Eye (tissue), 1 donor: Measurements from ENCODE around the gene MTUS2.
A peak's percentile ranks its signal among the peaks of the same experiment; 100 is the strongest.

Experiments used
- DNase-seq: peaks from one replicate; pipeline ENCODE4 v3.0.0-alpha.2; 2015

The MTUS2 gene

GRCh38 chr13:29255567-29255966 is 435.4 kb downstream of the MTUS2 start:
- DNase-seq, result peak; percentile 20

GRCh38 chr13:29260684-29261083 is 440.5 kb downstream of the MTUS2 start:
- DNase-seq, result no peak

GRCh38 chr13:29266261-29266660 is 446.1 kb downstream of the MTUS2 start:
- no peak for DNase-seq

- DNase-seq, result peak; percentile 15
These were observed 446.9 kb downstream of the MTUS2 start for GRCh38 chr13:29266756-29267733.

GRCh38 chr13:29270271-29270985 is 450.3 kb downstream of the MTUS2 start:
- DNase-seq, result peak; percentile 40

- DNase-seq, result no peak
These were observed 451.5 kb downstream of the MTUS2 start for GRCh38 chr13:29271606-29272005.

- peak; percentile 37 for DNase-seq
These were observed 459.5 kb downstream of the MTUS2 start for GRCh38 chr13:29279356-29280254.

GRCh38 chr13:29281932-29282495 is 461.9 kb downstream of the MTUS2 start:
- no peak for DNase-seq

GRCh38 chr13:29284726-29285125 is 464.6 kb downstream of the MTUS2 start:
- no peak for DNase-seq

GRCh38 chr13:29287237-29287636 is 467.1 kb downstream of the MTUS2 start:
- DNase-seq, result no peak

GRCh38 chr13:29292045-29292444 is 471.9 kb downstream of the MTUS2 start:
- DNase-seq, result peak; percentile 12

- no peak for DNase-seq
These were observed 474.7 kb downstream of the MTUS2 start for GRCh38 chr13:29294821-29295220.

- DNase-seq, result no peak
These were observed 480.9 kb downstream of the MTUS2 start for GRCh38 chr13:29301027-29301426.

- no peak for DNase-seq
These were observed 484.0 kb downstream of the MTUS2 start for GRCh38 chr13:29304148-29304547.

GRCh38 chr13:29310806-29311205 is 490.7 kb downstream of the MTUS2 start:
- DNase-seq, result no peak

GRCh38 chr13:29315847-29316246 is 495.7 kb downstream of the MTUS2 start:
- no peak for DNase-seq

- DNase-seq, result peak; percentile 14
These were observed 497.7 kb downstream of the MTUS2 start for GRCh38 chr13:29317828-29318227.

GRCh38 chr13:29318741-29319140 is 498.6 kb downstream of the MTUS2 start:
- DNase-seq, result peak; percentile 8

GRCh38 chr13:29319451-29319850 is 499.3 kb downstream of the MTUS2 start:
- DNase-seq, result no peak

GRCh38 chr13:29323954-29324353 is 503.8 kb downstream of the MTUS2 start:
- peak; percentile 34 for DNase-seq

- DNase-seq, result peak; percentile 35
These were observed 504.5 kb downstream of the MTUS2 start for GRCh38 chr13:29324601-29325000.

- no peak for DNase-seq
These were observed 508.4 kb downstream of the MTUS2 start for GRCh38 chr13:29328501-29328900.
